WTC11 (cell line): ENCODE results near the gene SRGN.

Experiments used
- CREM ChIP-seq: sonication (generic); formaldehyde crosslinking; IDR thresholded peaks from 2 replicates; pipeline ENCODE4 v1.8.1; 2022; ENCODE audit warnings: mild to moderate bottlenecking, missing genetic modification reagents, moderate library complexity
- CTCF ChIP-seq: fragments of 200-600 bp; IDR thresholded peaks from 2 replicates; pipeline ENCODE4 v1.8.0; 2022; ENCODE audit warnings: antibody characterized with exemption
- E2F1 ChIP-seq: sonication (generic); formaldehyde crosslinking; IDR thresholded peaks from 2 replicates; pipeline ENCODE4 v1.8.0; 2022; ENCODE audit warnings: mild to moderate bottlenecking, missing genetic modification reagents
- E2F4 ChIP-seq: sonication (generic); formaldehyde crosslinking; IDR thresholded peaks from 2 replicates; pipeline ENCODE4 v1.8.1; 2022; ENCODE audit warnings: low read depth, mild to moderate bottlenecking, moderate library complexity, missing genetic modification reagents, borderline replicate concordance
- ESRRA ChIP-seq: sonication (generic); formaldehyde crosslinking; IDR thresholded peaks from 2 replicates; pipeline ENCODE4 v1.8.1; 2022; ENCODE audit warnings: mild to moderate bottlenecking, missing genetic modification reagents, borderline replicate concordance
- IRF1 ChIP-seq: sonication (generic); formaldehyde crosslinking; IDR thresholded peaks from 2 replicates; pipeline ENCODE4 v1.8.0; 2023; ENCODE audit warnings: missing genetic modification reagents
- IRF2 ChIP-seq: sonication (generic); formaldehyde crosslinking; IDR thresholded peaks from 2 replicates; pipeline ENCODE4 v1.8.0; 2022; ENCODE audit warnings: low read depth, missing genetic modification reagents, borderline replicate concordance
- NFYB ChIP-seq: sonication (generic); formaldehyde crosslinking; conservative IDR thresholded peaks from 2 replicates; pipeline ENCODE4 v1.8.0; 2022; ENCODE audit warnings: low read depth, missing genetic modification reagents
- SMAD4 ChIP-seq: sonication (generic); formaldehyde crosslinking; IDR thresholded peaks from 2 replicates; pipeline ENCODE4 v1.8.0; 2022; ENCODE audit warnings: mild to moderate bottlenecking, missing genetic modification reagents
- SP1 ChIP-seq: sonication (generic); formaldehyde crosslinking; conservative IDR thresholded peaks from 2 replicates; pipeline ENCODE4 v1.8.1; 2022; ENCODE audit warnings: missing genetic modification reagents
- TP53 ChIP-seq: sonication (generic); formaldehyde crosslinking; IDR thresholded peaks from 2 replicates; pipeline ENCODE4 v1.8.1; 2023; ENCODE audit warnings: mild to moderate bottlenecking, missing genetic modification reagents
- USF2 ChIP-seq: sonication (generic); formaldehyde crosslinking; IDR thresholded peaks from 2 replicates; pipeline ENCODE4 v1.8.1; 2023; ENCODE audit warnings: mild to moderate bottlenecking, missing genetic modification reagents, moderate library complexity
- ZNF232 ChIP-seq: sonication (generic); formaldehyde crosslinking; IDR thresholded peaks from 2 replicates; pipeline ENCODE4 v1.8.0; 2022; ENCODE audit warnings: mild to moderate bottlenecking, missing genetic modification reagents

GRCh38 chr10:69107699-69108098 is 19.8 kb downstream of the SRGN start:
- TF ChIP-seq SP1 (no peak), CTCF (no peak), ESRRA (CRISPR knock-in tag) (no peak), TP53 (no peak), E2F1 (CRISPR knock-in tag) (no peak), IRF1 (CRISPR knock-in tag) (no peak), ZNF232 (CRISPR knock-in tag) (no peak), CREM (CRISPR knock-in tag) (no peak), NFYB (CRISPR knock-in tag) (no peak), SMAD4 (CRISPR knock-in tag) (no peak), E2F4 (CRISPR knock-in tag) (no peak), USF2 (CRISPR knock-in tag) (no peak), IRF2 (CRISPR knock-in tag) (no peak)
